Measurements from ENCODE around the gene ATP2B2.

- TF ChIP-seq YY1 (IDR thresholded peaks at IDR 0.05; ENCODE audit: insufficient read depth, insufficient read length) (no peak), ZNF274 (IDR thresholded peaks at IDR 0.05; ENCODE audit: low read depth, low read length) (no peak)
These were observed 195.7 kb downstream of the ATP2B2 start for GRCh38 chr3:10309736-10310135.
